Measurements from ENCODE around the gene ADGRE1. TPM values are rescaled to one million over a fixed set of nuclear protein-coding genes. Genes with fewer than 3 reads are reported as not detected.

The ADGRE1 gene
- total RNA-seq, 2 donors from 2014 or later: 1.00 to 2.0 TPM

DNA sequence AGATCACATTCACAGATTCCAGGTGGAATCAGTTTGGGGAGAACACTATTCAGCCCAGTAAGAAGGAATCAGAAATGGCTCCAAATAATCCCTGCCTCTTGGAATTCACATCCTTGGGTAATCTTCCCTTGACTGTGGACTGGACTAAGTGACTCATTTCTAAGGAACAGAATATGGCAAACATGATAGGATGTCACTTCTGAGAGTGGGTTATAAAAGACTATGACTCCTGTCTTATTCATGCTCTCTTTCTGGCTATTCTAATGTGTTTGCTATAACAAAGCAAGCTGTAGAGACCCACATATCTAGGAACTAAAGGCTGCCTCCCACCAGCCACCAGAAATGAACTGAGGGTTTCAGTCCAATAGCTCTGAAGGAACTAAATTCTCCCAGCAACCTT, 96.1 kb downstream of the ADGRE1 start:
- H3K4me1 Mint-ChIP-seq (ENCODE audit: low read depth in 2 of 2): no peaks in the 10 kb centered on the region
- H3K27me3 Mint-ChIP-seq: peaks cover 7 to 8% of the 10 kb centered on the region in 2 donors
- no peak for ATAC-seq
- no peak overlapping the region for H3K4me3 Mint-ChIP-seq
- H3K36me3 Mint-ChIP-seq: peaks cover 13% of the 10 kb centered on the region
- H3K27ac Mint-ChIP-seq: no peak overlapping the region
- H3K9me3 Mint-ChIP-seq: peaks cover 2% of the 10 kb centered on the region
- DNase-seq (ENCODE audit: low spot score): no peak

DNA sequence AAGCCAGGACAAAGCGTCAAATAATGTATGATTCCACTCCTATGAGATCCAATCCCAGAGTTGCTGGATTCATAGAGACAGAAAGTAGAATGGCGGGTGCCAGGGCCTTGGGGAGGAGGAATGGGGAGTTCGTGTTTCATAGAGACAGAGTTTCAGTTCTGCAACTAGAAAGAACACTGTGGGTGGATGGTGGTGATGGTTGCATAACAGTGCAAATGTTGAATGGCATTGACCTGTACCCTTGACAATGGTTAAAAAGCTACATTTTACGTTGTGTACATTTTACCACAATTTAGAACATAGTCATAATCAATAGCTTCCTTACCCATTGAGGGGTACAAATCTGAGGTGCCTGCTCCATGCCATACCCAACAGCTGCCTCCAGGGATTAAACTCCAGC, 100.5 kb downstream of the ADGRE1 start:
- ATAC-seq (no peak), DNase-seq (ENCODE audit: low spot score) (no peak)
- no peaks in the 10 kb centered on the region for H3K4me1 Mint-ChIP-seq (ENCODE audit: low read depth in 2 of 2)
- peaks cover 2% of the 10 kb centered on the region for H3K9me3 Mint-ChIP-seq
- no peak overlapping the region for H3K27ac Mint-ChIP-seq
- peaks cover 13% of the 10 kb centered on the region for H3K36me3 Mint-ChIP-seq
- H3K27me3 Mint-ChIP-seq: peaks cover 7% of the 10 kb centered on the region in 2 donors
- H3K4me3 Mint-ChIP-seq: no peak overlapping the region

DNA sequence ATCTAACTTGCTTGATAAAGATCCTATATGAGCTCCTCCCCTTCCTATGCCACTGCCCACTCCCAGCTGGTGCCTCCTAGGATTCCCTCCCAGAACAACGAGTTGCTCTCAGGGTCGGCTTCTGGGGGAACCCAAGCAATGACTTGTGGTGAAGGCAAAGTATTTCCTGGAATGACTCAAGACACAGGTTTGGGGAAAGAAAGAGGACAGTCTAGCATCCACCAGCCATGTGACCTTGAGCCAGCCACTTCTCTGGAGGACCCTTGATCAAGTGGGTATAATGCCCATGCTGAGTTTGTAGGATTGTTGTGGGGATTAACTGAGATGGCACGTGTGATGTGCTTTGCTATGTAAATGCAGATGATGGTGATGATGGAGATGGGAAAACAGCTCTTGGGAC, 100.9 kb downstream of the ADGRE1 start:
- Mint-ChIP-seq H3K9me3 (peaks cover 2% of the 10 kb centered on the region), H3K4me3 (no peak overlapping the region), H3K27ac (no peak overlapping the region), H3K27me3 (peaks cover 3 to 4% of the 10 kb centered on the region in 2 donors), H3K4me1 (ENCODE audit: low read depth in 2 of 2) (no peaks in the 10 kb centered on the region), H3K36me3 (peaks cover 10% of the 10 kb centered on the region)
- DNase-seq (ENCODE audit: low spot score) (no peak), ATAC-seq (no peak)

Other genes with a start within 250 kb of the ADGRE1 start
- 10 to 100 TPM in 1 of 2 donors, 1 to 10 TPM in 1; 4.5 to 11.3 TPM for gene TNFSF14, start 217.4 kb upstream of the ADGRE1 start, total RNA-seq
- gene C3, start 166.9 kb upstream of the ADGRE1 start, total RNA-seq: 1 to 10 TPM; 3.5 to 9.2 TPM
- gene GPR108, start 150.0 kb upstream of the ADGRE1 start, total RNA-seq: 10 to 100 TPM; 67.4 to 70.4 TPM
- gene TRIP10, start 147.9 kb upstream of the ADGRE1 start, total RNA-seq: 10 to 100 TPM; 44.8 to 76.5 TPM
- gene SH2D3A, start 120.1 kb upstream of the ADGRE1 start, total RNA-seq: 10 to 100 TPM; 15.2 to 17.8 TPM
- 100 to 1,000 TPM; 166 to 167 TPM for gene VAV1, start 114.9 kb upstream of the ADGRE1 start, total RNA-seq
- gene MBD3L2B, start 133.9 kb downstream of the ADGRE1 start, total RNA-seq: not detected
- gene MBD3L5, start 143.0 kb downstream of the ADGRE1 start, total RNA-seq: not detected
- not detected for gene MBD3L4, start 152.6 kb downstream of the ADGRE1 start, total RNA-seq
- not detected for gene MBD3L2, start 161.7 kb downstream of the ADGRE1 start, total RNA-seq
- not detected for gene MBD3L3, start 171.1 kb downstream of the ADGRE1 start, total RNA-seq
- 10 to 100 TPM; 14.0 to 17.3 TPM for gene ZNF557, start 182.1 kb downstream of the ADGRE1 start, total RNA-seq

Measured in natural killer cell treated with Interleukin-12 subunit alpha and Interleukin-12 subunit beta and Interleukin-15 and Interleukin-18, amount 100 ng/mL, for 72 hours (primary cell).